PFSK-1 (cell line): ENCODE data around the gene HES7.

Experiments
- POLR2AphosphoS5 ChIP-seq: IDR thresholded peaks from 2 replicates; pipeline ENCODE4 v1.6.1; 2012; ENCODE audit warnings: low read depth, mild to moderate bottlenecking, control low read depth, low read length, moderate library complexity
- TAF1 ChIP-seq: IDR thresholded peaks from 2 replicates; pipeline ENCODE4 v1.6.1; 2012; ENCODE audit warnings: low read length, control low read depth, borderline replicate concordance; ENCODE audit not compliant: insufficient read depth

- TF ChIP-seq POLR2AphosphoS5 (no peak), TAF1 (no peak)
These were observed 43.6 kb downstream of the HES7 start for GRCh38 chr17:8080208-8080798.
